ENCODE data around the gene NTM. TPM values are rescaled to one million over a fixed set of nuclear protein-coding genes. Genes with fewer than 3 reads are reported as not detected.
A peak's percentile ranks its signal among the peaks of the same experiment; 100 is the strongest.

Gene NTM
- total RNA-seq, 1 experiment from 2014 or later = 16.4 TPM

DNA sequence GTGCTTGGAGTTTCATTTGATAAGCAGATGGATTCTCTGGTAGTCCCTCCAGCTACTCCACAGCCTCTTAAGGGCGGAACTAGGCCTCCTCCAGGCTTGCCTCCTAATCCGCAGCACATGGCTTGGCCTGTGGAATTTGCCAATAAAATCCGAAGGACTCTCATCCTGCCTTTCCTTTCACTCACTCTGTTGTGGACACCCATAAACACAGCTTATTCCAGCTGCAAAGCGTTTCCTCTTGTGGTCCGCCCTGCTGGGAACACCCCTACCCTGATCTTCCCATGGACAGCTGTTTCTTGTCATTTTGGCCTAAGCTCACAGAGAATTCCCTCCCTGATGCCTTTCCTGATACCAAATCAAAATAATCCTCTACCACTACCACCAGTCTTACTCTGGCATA lies 546.2 kb downstream of the NTM start:
- ChIA-PET POLR2A (no interaction called here), CTCF (interaction anchor here (1.1 to 2.8 kb wide), 5 partner anchors 27 to 222 kb away, joined by 4 to 12 read pairs (median 4); no protein-coding TSS in a partner anchor)
- Mint-ChIP-seq H3K36me3 (no peaks in the 10 kb centered on the region), H3K4me3 (no peak overlapping the region), H3K27ac (no peak overlapping the region), H3K4me1 (peaks cover 34% of the 10 kb centered on the region), H3K27me3 (ENCODE audit: low read depth) (peaks cover 13% of the 10 kb centered on the region), H3K9me3 (no peaks in the 10 kb centered on the region)
- no peak for DNase-seq (ENCODE audit: low spot score)
- TF ChIP-seq ZNF138 (CRISPR knock-in tag; conservative IDR thresholded peaks at IDR 0.05) (no peak), FOXK1 (CRISPR knock-in tag; IDR thresholded peaks at IDR 0.05) (no peak), NFE2L1 (CRISPR knock-in tag; IDR thresholded peaks at IDR 0.05) (no peak), CTCF (IDR thresholded peaks at IDR 0.05) (no peak), ZNF671 (CRISPR knock-in tag; IDR thresholded peaks at IDR 0.05) (no peak), KAT7 (CRISPR knock-in tag; IDR thresholded peaks at IDR 0.05; ENCODE audit: borderline replicate concordance) (no peak)
- ATAC-seq = no peak

DNA sequence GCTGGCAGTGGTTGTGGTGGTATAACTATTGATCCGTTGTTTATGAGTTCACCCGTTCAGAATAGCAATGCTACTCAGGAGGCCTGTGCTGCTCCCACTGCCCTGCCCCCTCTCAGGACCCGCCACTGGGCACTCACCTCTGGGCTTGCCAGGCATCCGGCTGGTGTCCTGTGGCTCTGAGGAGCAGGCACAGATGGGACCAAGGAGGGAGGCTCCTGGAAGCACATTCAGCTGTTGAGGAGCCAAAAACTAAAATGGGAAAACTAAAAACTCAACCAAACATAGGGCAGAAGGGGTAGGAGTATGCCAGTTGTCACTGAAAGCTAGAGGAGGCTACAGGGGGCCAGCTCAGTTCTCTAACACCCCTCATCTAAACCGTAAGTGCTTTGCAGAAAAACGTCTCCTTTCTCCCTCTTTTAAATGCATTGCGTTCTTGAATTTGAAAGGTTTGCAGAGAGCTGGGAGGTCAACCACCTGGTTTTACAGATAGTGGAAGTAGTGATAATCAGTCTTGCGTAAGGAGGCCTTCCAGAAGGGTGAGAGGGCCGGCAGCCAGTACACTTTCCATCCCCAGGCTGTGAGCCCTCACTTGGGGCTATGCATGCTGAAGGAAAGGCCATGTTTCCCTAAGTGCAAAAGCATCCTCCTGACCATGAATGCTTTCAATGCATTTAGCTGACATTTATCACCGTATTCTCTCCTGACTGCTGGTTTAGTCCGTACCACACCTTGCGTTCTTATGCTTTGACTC lies 547.4 kb downstream of the NTM start:
- no peaks in the 10 kb centered on the region for H3K9me3 Mint-ChIP-seq
- ChIA-PET CTCF (interaction anchor here (0.6 to 2.8 kb wide), 7 partner anchors 50 to 625 kb away, joined by 3 to 12 read pairs (median 5); no protein-coding TSS in a partner anchor), POLR2A (interaction anchor here (0.6 kb wide), 1 partner anchor 66 kb away, joined by 4 read pairs; no protein-coding TSS in a partner anchor)
- ATAC-seq (peak; percentile 42), DNase-seq (ENCODE audit: low spot score) (no peak)
- H3K4me3 Mint-ChIP-seq = no peak overlapping the region
- no peaks in the 10 kb centered on the region for H3K36me3 Mint-ChIP-seq
- H3K27me3 Mint-ChIP-seq (ENCODE audit: low read depth) = peaks cover 13% of the 10 kb centered on the region
- H3K4me1 Mint-ChIP-seq = peaks cover 26% of the 10 kb centered on the region
- H3K27ac Mint-ChIP-seq = no peak overlapping the region
- TF ChIP-seq AFF4 (CRISPR knock-in tag; IDR thresholded peaks at IDR 0.05; ENCODE audit: borderline replicate concordance) (no peak), TEAD1 (CRISPR knock-in tag; IDR thresholded peaks at IDR 0.05) (no peak), OVOL2 (CRISPR knock-in tag; IDR thresholded peaks at IDR 0.05; ENCODE audit: borderline replicate concordance) (no peak), ESRRA (CRISPR knock-in tag; IDR thresholded peaks at IDR 0.05; ENCODE audit: borderline replicate concordance) (no peak), FOXJ3 (CRISPR knock-in tag; IDR thresholded peaks at IDR 0.05; ENCODE audit: borderline replicate concordance) (no peak), ZNF263 (CRISPR knock-in tag; IDR thresholded peaks at IDR 0.05; ENCODE audit: low read depth) (no peak), E2F1 (CRISPR knock-in tag; IDR thresholded peaks at IDR 0.05) (no peak), ZNF232 (CRISPR knock-in tag; IDR thresholded peaks at IDR 0.05) (no peak), ARID4B (CRISPR knock-in tag; IDR thresholded peaks at IDR 0.05; ENCODE audit: borderline replicate concordance) (no peak), ZNF423 (CRISPR knock-in tag; IDR thresholded peaks at IDR 0.05) (no peak)
- TF ChIP-seq, protein P1, sequence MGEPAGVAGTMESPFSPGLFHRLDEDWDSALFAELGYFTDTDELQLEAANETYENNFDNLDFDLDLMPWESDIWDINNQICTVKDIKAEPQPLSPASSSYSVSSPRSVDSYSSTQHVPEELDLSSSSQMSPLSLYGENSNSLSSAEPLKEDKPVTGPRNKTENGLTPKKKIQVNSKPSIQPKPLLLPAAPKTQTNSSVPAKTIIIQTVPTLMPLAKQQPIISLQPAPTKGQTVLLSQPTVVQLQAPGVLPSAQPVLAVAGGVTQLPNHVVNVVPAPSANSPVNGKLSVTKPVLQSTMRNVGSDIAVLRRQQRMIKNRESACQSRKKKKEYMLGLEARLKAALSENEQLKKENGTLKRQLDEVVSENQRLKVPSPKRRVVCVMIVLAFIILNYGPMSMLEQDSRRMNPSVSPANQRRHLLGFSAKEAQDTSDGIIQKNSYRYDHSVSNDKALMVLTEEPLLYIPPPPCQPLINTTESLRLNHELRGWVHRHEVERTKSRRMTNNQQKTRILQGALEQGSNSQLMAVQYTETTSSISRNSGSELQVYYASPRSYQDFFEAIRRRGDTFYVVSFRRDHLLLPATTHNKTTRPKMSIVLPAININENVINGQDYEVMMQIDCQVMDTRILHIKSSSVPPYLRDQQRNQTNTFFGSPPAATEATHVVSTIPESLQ (CRISPR knock-in tag; IDR thresholded peaks at IDR 0.05) = no peak
- TF ChIP-seq, protein P2, sequence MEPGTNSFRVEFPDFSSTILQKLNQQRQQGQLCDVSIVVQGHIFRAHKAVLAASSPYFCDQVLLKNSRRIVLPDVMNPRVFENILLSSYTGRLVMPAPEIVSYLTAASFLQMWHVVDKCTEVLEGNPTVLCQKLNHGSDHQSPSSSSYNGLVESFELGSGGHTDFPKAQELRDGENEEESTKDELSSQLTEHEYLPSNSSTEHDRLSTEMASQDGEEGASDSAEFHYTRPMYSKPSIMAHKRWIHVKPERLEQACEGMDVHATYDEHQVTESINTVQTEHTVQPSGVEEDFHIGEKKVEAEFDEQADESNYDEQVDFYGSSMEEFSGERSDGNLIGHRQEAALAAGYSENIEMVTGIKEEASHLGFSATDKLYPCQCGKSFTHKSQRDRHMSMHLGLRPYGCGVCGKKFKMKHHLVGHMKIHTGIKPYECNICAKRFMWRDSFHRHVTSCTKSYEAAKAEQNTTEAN (CRISPR knock-in tag; IDR thresholded peaks at IDR 0.05) = no peak
- TF ChIP-seq, protein P3, sequence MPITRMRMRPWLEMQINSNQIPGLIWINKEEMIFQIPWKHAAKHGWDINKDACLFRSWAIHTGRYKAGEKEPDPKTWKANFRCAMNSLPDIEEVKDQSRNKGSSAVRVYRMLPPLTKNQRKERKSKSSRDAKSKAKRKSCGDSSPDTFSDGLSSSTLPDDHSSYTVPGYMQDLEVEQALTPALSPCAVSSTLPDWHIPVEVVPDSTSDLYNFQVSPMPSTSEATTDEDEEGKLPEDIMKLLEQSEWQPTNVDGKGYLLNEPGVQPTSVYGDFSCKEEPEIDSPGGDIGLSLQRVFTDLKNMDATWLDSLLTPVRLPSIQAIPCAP (CRISPR knock-in tag; IDR thresholded peaks at IDR 0.05) = no peak
